HPDE6-E6E7 (cell line): ENCODE data around the gene INPP5F.
"Not testable (repeated sequence)": the region's sequence is repeated elsewhere in the genome, so short reads cannot be mapped to it uniquely, and the experiment has no call there.

Experiments used
- DNase-seq: peaks from one replicate; pipeline ENCODE4 v3.0.0; 2011; ENCODE audit warnings: missing footprints; ENCODE audit errors: extremely low spot score

INPP5F gene

DNA sequence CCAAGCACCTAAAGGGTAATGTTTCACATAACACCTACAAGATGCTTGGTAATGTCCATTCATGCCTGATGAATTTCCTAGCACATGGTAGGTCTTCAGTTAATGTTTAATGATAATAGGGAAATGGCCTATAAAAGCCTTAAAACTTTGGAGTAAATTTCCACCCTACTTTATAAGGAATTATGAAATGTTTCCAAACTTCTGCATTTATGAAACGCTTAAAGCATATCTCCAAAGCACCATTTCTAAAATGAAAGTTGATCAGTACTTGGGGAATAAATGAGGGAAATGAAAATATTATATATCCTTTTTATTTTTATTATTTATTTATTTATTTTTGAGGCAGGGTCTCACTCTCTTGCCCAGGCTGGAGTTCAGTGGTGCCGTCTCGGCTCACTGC, 51.8 kb downstream of the INPP5F start:
- no peak for DNase-seq

GRCh38 chr10:119778776-119779445, 53.1 kb downstream of the INPP5F start:
- no peak for DNase-seq

GRCh38 chr10:119780879-119781480, 55.1 kb downstream of the INPP5F start:
- DNase-seq = no peak

DNA sequence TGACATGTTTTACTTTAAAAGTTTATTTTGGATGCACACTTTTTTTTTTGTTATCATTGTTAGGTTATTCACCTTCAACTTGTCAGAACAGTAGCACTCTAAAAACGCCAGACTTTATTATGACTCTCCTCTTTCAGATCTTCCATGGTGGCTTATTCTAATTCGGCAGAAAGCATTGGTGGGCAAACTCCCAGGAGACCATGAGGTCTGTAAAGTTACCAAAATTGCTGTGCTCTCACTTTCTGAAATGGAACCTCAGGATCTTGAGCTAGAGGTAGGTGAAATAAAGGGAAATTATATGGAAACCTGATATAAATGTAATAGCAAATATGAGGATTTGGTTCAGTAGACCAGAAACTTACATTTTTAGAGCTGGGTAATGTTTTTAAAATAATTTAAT, 55.6 kb downstream of the INPP5F start:
- no peak for DNase-seq

GRCh38 chr10:119782981-119783664, 57.3 kb downstream of the INPP5F start:
- no peak for DNase-seq

DNA sequence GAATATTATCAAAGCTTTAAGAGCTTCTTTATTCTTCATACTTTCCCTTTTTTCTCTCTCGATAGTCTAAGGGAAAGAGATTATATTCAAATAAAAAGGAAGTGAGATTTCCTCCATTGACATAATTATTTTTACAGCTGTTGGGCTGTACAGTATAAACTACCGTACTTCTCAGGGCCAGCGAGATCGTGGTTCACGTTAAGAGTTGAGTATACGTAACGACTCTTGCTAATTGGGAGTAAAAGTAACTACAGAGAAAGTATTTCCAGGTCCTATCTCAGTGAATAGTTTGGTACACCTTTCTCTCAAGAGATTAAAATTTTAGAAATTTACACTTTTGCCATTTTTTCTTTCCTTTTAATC, 57.8 kb downstream of the INPP5F start:
- no peak for DNase-seq

- DNase-seq = no peak
Observed at GRCh38 chr10:119784340-119785067, 58.7 kb downstream of the INPP5F start.

DNA sequence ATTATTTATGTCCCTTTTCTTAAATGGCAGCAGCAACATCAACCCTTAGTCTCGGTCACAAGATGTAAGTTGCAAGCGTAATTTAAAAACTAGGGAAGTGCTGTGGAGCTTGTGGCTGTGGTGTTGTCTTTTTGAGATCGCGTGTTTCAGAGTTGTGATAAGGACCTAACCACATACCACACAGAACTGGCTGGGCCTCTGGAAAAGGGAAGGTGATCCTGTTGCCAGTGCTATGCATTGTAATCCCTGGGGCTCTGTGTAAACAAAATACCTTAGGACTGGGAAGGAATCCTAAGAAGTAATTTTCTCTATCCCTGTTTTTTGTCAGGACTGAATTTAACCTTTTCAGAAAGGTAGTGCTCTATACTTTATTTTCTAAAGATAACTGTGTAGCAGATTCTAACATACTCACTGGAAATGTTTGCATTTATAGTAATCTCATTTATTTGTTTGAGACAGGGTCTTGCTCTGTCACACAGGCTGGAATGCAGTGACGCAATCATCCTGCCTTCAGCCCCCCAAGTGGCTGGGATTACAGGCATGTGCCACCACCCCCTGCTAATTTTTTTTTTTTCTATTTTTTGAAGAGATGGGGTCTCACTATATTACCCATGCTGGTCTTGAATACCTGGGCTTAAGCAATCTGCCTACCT, 60.4 kb downstream of the INPP5F start:
- DNase-seq = no peak

GRCh38 chr10:119795101-119795500, 69.3 kb downstream of the INPP5F start:
- not testable (repeated sequence) for DNase-seq

GRCh38 chr10:119796039-119796438, 70.2 kb downstream of the INPP5F start:
- no peak for DNase-seq

DNA sequence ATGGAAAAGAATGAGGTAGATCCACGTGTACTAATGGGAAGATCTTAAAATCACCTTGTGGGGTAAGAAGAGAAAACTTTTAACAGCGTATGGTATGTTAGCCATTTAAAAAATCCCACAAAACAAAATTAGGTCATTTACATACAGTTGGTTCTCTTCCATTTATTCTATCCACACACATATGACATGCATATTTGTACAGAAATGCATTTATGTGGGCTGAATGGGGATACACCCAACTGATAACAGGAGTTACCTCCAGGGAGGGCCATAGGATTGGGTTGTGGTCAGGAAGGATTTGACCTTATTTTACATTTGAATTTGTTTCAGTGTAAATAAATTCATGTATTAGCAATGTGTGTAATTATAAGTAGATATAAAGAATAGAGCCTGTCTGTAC, 75.3 kb downstream of the INPP5F start:
- no peak for DNase-seq

DNA sequence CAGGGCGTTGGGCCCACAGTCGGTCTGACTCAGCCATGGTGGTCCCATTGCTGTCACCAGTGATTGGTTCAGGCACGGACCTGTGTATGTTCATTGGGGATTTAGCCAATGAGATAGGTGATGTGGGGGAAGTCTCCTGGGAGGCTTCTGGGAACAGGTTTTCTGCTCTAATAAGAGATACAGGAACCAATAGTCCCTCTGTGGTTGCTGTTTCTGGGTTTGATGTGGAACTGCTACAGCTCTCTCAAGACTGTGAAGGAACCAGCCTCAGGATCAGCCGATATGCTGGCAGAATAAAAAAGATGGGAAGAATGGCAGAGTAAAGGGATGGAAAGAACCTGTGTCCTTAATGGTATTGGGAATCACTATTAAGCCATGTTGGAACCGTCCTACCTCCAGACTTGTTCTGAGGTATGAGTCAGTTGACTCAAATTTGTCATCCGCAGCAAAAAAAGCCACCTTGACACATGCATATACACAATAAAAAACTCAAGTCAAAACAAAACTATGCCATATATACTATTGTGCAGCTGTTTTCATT, 76.2 kb downstream of the INPP5F start:
- no peak for DNase-seq

DNA sequence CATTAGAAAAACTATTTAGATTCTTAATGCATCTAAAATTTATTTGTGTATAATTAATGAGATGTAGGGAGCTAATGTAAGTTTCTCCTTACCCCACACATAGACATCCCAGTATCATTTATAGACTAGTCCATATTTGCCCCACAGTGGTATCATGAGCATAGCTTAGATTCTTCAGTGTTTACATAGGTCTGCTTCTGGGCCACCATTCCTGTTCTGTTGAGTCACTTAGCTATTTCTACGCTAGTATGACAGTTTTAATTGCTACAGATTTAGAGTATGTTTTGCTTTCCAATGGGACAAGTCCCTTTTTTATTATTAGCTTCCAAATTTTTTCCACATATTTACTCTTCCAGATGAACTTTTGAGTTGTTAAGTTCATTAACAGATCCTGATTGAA, 77.4 kb downstream of the INPP5F start:
- DNase-seq = no peak

GRCh38 chr10:119805702-119806230, 79.9 kb downstream of the INPP5F start:
- no peak for DNase-seq

DNA sequence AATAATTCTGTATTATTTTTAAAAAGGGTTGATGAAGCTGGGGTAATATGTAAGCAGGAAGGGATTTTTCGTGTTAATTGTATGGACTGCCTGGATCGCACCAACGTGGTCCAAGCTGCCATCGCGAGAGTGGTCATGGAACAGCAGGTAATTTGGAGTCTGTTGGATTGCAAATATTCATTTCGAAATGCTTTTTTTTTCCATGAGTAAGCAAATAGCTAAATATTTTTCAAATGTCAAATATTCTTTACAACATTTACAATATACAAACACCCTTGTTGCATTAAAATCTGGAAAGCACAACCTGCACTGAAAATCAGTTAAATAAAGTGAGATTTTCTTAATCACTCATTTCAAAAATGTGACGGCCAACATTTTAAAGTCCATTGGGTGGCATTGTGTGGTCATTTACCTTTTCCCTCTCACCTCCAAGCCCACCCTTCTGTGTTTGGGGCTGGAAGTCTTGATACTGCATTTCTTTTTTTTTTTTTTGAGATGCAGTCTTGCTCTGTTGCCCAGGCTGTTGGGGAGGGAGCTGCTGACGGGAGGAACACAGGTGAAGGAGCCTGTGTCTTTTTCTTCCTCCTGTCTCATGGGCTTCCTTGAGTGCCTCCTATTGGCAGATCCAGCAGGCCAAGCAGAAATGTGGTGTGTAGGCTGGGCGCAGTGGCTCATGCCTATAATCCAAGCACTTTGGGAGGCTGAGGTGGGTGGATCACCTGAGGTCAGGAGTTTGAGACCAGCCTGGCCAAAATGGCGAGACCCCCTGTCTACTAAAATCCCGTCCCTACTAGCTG, 80.7 kb downstream of the INPP5F start:
- no peak for DNase-seq

GRCh38 chr10:119807960-119808697, 82.3 kb downstream of the INPP5F start:
- no peak for DNase-seq

- no peak for DNase-seq
Observed at GRCh38 chr10:119811122-119811521, 85.3 kb downstream of the INPP5F start.

DNA sequence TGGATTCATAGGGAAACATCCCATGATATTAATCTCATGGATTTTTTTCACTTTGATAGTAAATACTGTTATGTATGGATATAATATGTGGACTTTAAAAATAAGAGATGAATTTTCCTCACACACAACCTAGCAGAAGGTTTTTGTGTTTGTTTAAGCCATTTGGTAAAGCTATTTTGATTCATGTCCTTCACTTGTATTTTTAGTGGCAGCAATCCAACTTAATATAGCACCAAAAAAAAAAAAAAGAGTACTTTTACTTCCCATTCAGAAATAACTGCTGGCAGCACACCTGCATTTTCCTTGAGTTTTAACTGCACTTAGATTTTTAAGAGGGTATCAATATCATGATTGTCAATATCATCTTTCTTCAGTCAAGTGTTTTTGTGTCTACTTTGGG, 86.8 kb downstream of the INPP5F start:
- DNase-seq = no peak

DNA sequence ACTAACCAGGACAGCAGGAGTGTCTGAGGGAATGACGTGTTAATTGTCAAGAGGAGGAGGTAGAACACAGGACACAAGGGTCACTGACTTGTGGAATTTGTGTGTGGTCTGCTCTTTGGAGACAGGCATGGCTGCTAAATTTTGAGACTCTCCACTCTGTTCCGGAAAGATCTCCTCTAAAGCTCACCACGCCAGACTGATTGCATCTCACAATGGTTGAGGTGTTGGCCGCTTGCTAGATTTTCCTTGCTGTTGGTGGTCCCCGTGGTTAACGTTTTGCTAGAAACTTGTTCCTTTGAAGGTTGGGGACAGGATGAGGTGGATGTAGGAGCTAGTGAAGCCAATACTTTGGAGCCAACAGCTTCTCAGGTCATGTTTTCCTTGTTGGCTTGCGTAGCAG, 89.8 kb downstream of the INPP5F start:
- DNase-seq = no peak
